GM10266 (cell line): ENCODE results near the gene GDF7.

Source experiments
- DNase-seq: peaks from one replicate; pipeline ENCODE4 v3.0.0; 2012; ENCODE audit errors: extremely low spot score
- TF ChIP-seq, protein P1 (sequence below): IDR thresholded peaks from 2 replicates; pipeline ENCODE4 v1.5.1; 2012; ENCODE audit warnings: mild to moderate bottlenecking, low read depth; ENCODE audit not compliant: control insufficient read depth, insufficient read depth; ENCODE audit errors: missing control alignments

GDF7 gene

DNA sequence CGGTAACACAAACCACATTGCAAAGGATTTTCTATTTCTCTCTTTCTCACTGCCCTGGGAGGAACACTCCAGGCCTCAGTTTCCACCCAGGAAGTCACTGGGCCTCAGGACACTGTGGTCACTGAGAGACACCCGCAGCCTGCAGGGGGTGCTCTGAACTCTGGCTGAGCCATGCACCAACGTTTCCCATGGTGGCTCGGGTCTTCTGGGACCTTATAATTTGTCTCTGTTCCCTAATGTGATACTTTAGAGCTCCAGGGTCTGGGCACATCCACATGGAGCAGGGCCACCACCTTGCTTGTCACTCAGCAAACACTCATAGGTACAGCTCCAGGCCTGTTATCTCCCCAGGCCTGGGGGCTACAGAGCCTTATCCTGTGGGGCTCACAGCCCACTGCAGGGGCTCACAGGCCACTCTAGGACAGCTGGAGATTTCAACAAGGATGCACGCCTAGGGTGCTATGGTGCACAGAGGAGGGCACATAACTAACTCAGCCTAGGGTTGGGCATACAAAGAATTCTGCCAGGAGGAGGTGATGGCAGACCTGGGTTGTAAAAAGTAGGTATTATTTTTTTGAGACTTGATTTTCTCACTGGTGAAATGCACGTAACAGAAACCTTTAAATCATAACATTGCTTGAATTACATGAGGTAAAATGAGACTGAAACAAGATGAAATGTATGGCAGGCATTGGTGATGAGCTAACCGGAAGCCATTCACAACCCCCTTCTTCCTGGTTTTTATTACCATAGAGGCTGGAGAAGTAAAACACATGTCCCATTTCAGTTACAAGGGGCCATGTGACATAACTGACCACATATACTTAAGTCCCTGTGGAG lies 13.0 kb upstream of the GDF7 start:
- no peak for DNase-seq
- TF ChIP-seq, protein P1, sequence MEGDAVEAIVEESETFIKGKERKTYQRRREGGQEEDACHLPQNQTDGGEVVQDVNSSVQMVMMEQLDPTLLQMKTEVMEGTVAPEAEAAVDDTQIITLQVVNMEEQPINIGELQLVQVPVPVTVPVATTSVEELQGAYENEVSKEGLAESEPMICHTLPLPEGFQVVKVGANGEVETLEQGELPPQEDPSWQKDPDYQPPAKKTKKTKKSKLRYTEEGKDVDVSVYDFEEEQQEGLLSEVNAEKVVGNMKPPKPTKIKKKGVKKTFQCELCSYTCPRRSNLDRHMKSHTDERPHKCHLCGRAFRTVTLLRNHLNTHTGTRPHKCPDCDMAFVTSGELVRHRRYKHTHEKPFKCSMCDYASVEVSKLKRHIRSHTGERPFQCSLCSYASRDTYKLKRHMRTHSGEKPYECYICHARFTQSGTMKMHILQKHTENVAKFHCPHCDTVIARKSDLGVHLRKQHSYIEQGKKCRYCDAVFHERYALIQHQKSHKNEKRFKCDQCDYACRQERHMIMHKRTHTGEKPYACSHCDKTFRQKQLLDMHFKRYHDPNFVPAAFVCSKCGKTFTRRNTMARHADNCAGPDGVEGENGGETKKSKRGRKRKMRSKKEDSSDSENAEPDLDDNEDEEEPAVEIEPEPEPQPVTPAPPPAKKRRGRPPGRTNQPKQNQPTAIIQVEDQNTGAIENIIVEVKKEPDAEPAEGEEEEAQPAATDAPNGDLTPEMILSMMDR: peak; percentile 9

DNA sequence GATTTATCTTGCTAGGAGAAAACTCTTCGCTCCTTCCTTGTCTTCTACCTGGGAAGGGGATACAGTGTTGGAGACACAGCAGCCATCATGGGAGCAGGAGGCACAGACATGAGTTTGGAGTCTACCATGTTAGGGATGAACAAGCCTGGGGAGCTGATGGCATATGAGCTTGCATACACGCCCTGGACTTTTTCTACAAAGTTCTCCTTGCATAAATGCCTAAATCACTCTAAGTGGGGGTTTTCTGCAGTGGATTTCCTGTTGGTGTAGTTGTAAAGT lies 12.5 kb upstream of the GDF7 start:
- no peak for DNase-seq
- TF ChIP-seq, protein P1: no peak

DNA sequence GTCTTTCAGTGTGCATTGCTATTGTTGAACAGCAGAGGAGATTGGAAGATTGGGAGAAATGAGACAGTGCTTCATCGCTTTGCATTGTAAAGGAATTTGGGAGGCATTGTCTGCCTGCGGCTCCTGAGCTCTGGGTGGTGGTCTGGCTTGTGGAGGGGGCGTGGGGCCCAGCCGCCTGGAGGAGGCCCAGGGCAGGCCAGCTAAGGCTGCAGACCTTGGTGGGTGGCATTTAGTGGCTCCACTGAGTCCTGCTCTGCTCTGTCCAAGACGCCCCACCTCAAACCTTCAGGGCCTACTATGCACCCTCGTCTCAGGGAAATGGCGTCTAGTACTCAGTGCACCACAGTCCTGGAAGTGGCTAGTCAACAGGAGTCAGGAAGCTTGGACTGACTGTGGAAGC lies 10.4 kb upstream of the GDF7 start:
- no peak for DNase-seq
- TF ChIP-seq, protein P1: no peak

- TF ChIP-seq, protein P1: no peak
Observed at GRCh38 chr2:20657522-20658235, 9.3 kb upstream of the GDF7 start.

GRCh38 chr2:20660506-20661420 lies 6.2 kb upstream of the GDF7 start:
- TF ChIP-seq, protein P1: no peak

More at GRCh38 chr2:20657522-20658235, 9.3 kb upstream of the GDF7 start:
- no peak for DNase-seq

GRCh38 chr2:20661421-20662307 lies 5.3 kb upstream of the GDF7 start:
- TF ChIP-seq, protein P1: peak; percentile 98
- peak; percentile 78 for DNase-seq

More at GRCh38 chr2:20660506-20661420, 6.2 kb upstream of the GDF7 start:
- no peak for DNase-seq
